NCI-H524 treated with DMSO at 0.1 percent for 48 hours (cell line): Measurements from ENCODE around the gene USP24.

ENCODE experiments used
- DNase-seq: peaks from one replicate; lab custom pipeline; 2025; lab: John Stamatoyannopoulos, UW

USP24 gene, protein sequence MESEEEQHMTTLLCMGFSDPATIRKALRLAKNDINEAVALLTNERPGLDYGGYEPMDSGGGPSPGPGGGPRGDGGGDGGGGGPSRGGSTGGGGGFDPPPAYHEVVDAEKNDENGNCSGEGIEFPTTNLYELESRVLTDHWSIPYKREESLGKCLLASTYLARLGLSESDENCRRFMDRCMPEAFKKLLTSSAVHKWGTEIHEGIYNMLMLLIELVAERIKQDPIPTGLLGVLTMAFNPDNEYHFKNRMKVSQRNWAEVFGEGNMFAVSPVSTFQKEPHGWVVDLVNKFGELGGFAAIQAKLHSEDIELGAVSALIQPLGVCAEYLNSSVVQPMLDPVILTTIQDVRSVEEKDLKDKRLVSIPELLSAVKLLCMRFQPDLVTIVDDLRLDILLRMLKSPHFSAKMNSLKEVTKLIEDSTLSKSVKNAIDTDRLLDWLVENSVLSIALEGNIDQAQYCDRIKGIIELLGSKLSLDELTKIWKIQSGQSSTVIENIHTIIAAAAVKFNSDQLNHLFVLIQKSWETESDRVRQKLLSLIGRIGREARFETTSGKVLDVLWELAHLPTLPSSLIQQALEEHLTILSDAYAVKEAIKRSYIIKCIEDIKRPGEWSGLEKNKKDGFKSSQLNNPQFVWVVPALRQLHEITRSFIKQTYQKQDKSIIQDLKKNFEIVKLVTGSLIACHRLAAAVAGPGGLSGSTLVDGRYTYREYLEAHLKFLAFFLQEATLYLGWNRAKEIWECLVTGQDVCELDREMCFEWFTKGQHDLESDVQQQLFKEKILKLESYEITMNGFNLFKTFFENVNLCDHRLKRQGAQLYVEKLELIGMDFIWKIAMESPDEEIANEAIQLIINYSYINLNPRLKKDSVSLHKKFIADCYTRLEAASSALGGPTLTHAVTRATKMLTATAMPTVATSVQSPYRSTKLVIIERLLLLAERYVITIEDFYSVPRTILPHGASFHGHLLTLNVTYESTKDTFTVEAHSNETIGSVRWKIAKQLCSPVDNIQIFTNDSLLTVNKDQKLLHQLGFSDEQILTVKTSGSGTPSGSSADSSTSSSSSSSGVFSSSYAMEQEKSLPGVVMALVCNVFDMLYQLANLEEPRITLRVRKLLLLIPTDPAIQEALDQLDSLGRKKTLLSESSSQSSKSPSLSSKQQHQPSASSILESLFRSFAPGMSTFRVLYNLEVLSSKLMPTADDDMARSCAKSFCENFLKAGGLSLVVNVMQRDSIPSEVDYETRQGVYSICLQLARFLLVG (N-terminal part only)

DNA sequence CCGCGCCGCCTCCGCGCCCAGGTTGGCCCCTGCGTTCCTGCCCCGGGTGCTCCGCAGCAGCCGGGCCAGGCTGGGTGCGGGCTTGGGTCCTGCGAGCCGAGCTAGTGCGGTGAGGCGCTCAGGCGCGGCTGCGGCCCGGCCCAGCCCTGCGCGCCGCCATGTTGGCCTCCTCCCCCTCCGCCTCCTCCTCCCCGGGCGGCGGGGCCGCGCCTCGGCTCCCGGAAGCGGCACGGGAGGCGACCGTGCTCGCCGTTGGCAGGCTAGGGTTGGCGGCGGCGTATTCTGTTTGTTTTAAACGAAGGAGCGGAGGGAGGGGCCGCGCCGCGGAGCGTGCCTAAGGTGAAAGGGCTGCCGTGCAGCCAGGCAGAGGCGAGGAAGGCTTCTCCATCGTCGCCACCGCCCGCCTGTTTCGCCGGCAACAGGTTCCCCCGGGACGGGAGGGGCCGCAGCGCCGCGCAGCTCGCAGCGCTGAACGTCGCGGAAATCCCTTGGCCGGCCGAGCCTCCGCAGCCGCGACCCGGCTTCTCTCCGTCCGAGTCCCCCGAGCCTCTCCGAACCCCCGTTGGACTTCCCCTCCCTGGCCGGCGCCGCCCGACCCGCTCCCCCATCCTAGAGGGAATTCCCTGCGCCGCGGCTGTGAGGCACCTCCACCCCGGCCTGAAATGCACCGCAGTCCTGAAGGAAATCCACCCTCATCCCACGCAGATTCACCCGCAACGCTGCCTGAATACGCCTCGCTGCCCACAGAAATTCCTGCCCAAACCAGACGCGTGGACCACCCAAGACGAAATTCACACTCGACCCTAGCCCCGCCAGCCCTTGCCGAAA lies at the start of gene USP24:
Gene USP24, minus strand, starts transcription at position 171 of the 828 bp plus-strand sequence. CDS start 251 bp downstream, outside the sequence.
- DNase-seq = no peak

DNA sequence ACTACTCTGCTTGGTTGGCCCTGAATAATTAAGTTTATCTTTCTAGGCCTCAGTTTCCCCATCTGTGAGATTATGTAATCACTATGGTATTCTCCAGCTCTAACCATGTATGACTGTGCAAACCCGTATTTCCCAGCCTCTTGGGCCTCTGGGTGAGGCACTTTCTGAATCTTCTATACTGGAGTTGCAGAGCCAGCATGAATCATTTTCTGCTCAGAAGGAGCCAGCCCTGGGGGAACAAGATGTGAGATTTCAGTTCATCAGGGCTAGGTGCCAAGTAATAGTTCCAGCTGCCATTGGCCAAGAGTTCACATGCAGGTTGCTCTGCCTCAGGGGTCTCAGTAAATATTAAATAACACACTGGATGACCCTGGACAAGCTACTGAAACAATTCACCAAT lies 47.7 kb upstream of the USP24 start:
- no peak for DNase-seq

DNA sequence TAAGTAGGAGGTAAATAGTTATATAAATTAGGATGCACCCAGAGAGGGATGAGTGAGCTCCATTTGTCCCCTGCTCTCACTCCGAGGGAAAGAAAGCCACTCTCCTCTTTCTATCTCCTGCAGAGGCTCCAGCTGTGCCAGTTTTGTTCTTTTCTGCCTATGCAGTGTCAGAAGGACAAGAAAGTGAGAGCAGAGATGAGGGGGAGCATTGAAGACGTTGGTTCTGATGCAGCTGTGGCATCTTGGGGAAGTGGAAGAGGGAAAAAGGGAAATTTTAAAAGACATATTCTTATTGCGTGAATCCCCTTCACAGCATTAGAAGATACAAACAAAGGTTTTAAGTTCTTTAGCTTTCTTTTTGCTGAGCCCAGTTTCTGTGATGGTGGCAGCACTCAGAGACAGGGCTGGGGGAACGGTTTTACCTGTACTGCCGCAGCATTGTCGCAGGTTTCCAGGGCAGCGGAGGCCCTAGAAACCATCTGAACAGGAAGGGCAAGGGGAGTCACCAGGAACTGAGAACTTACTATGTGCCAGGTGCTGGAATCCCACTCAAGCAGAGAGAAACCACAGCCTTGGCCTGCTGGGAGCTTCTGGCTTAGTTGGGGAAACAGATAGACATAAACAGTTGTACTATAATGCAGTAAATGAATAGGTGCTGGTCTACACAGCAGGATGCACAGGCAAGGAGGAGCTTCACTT lies 44.9 kb upstream of the USP24 start:
- DNase-seq = no peak

DNA sequence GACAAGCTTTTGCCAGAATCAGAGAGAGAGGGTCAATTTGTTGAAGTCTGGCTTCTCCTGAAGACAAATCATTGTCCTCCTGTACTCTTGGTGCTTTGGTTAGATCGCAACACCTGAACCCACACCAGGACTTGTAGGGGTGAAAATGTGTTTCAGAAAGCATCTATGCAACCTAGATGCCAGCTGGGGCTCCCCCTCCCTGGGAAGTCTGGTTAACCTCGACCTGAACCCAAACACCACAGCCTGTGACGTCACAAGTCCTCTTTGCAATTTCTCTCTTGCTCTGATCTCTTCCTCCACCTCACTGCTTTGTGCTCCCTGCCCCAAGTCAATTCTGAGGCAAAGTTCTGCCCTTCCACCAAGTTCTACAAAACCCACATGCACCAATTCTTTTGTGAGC lies 42.8 kb upstream of the USP24 start:
- no peak for DNase-seq

DNA sequence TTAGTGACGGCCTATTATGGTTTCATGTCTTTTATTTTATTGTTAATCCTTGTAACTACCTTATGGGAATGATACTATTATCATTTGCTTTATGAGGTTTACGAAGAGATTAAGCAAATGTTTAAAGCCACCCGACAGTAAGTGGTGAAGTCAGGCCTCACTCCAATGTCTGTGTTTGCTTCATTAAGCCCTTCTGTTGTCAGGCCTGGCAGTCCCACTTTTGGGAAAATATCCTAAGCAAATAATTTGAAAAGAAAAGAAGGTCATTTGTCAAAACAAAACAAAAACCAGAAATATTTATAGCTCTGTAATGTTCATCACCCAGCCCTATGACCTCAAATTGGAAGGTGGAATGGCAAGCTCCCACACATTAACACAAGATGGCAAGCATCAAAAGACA lies 40.7 kb upstream of the USP24 start:
- DNase-seq = no peak

DNA sequence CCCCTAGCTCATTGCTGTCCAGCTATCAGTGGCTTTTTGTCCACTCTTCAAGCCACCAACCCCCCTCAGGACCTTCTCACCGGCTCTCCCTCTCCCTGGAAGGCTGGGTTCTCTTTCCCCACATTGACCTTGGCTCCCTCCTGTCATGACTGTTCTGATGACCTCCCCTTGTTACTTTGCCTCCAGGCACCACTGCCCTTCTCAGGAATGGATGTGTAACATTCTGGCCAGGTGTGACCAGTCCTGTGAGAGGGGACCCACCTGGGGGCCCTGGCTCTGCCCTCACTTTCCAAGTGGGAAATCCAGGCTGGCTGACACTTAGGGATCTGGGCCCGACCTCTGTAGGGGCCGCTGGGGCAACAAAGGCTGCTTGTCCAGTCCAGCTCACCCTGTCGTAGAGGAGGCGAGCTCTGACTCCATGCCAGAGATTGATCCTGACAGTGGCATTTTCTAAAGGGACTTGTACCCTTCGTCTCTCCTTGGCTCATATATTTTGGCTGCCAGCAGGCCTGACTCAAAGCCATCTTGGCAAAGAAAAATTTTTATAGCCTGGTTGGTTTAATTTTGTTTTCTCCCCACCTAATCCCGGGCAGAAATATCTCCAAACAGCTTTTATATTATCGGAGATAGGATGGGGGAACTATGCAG lies 37.9 kb upstream of the USP24 start:
- no peak for DNase-seq

DNA sequence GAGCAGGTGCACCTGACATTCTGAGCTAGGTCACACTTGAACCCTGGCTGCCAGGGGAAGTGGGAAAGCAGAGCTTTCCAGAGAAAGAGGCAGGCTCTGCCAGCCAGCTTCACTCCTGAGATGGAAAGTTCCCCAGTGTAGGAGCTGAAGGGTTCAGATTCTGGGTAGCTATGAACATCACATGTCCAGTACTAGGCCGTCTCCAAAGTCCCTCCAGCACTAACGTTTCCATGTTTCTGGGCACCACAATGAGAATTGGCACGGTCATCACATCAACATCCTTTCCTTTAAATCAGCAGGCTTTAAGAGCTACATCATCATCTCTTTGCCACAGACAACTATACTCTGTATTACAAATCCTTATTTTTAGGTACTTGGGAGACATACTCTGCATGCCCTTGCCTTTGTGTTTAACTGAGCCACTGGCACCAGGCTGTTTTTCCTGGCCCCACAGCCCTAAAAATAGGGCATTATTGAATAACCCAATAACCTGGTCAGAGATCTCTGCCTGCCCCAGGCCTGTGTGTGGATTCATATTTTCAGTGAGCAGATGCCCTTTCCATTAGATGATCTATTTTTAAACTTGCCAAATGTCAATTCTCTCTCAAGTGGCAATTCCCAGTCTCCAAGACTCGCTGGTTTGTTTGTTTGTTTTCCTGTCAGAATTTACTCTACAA lies 35.4 kb upstream of the USP24 start:
- DNase-seq = peak; percentile 23

DNA sequence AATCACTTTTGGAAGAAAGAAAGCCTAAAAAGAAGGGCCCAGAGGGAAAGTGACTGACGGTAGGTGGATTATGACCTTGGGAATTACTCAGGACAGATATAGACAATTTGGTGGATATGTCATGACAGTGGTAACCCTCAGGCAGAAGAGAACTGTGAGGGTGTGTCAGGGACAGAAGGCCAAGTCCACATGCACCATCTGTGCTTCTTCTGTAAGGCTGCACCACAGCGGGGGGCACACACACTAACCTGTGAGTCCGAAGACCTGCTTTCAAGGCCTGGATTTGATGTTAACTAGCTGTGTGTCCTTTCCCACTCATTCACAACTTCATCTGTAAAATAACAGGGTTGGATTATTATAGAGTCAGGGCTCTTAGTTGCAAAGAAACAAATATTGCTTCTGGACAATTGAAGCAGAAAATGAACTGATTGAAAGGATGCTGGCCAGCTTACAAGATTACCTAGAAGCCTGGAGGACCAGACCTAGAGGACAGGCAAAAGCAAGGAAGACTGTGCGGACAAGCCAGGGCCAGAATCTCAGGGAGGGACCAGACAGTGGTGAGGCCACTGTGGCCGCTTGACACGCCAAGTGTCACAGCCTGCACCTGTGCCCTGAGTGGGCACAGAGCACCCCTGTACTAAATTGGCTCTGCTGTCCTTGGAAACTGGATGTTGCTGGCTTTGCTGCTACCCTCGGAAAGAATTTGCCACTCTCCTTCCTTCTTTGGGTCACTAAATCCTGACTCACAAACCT lies 34.7 kb upstream of the USP24 start:
- peak; percentile 59 for DNase-seq

DNA sequence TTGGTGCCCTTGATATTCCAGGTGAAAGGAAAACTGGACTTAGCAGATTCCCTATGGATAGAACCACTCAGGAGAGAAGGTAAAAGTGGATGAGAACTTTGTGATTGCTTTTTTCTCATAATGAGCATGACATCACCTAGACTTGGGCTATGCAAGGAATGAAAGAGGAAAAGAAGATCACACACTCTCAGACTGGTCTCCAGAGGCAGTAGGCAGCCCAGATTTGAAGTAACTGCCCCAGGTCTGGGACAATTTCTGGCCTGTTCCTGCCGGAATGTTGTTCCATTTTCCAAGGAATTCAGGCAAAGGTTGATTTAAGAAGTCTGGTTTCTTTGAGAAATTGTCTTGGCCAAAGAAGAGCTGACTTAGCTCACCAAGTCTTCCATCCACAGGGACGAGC lies 31.7 kb upstream of the USP24 start:
- DNase-seq = no peak

DNA sequence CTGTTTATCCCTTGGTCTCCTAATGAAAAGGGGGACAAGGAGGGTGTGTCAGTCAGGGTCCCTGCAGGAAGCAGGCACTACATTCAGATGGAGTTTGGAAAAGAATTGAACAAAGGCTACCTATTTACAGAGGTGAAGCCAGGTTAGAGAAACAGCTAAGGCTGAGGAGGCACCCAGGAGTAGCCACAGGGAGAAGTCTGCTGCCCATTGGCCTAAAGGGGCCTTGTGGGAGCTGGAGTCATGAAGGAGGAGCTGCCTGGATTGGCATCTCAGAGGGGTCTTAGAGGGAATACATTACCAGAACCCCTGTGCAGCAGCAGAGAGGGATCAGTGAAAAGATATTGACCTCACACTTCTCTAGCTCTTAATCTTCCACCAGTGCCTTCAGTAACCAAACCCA lies 31.2 kb upstream of the USP24 start:
- DNase-seq = no peak

DNA sequence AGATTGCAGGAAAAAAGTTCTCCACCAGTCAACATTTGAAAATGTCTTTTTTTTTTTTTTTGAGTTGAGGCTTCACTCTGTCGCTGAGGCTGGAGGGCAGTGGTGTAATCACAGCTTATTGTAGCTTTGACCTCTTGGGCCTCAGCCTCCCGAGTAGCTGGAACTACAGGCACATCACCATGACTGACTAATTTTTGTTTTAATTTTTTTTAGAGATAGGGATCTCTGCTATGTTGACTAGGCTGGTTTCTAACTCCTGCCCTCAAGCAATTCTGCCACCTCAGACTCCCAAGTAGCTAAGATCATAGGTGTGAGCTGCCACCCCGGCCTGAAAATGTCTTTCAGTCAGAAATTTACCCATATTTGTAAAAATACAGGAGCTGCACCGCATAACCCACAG lies 30.6 kb upstream of the USP24 start:
- DNase-seq = no peak

DNA sequence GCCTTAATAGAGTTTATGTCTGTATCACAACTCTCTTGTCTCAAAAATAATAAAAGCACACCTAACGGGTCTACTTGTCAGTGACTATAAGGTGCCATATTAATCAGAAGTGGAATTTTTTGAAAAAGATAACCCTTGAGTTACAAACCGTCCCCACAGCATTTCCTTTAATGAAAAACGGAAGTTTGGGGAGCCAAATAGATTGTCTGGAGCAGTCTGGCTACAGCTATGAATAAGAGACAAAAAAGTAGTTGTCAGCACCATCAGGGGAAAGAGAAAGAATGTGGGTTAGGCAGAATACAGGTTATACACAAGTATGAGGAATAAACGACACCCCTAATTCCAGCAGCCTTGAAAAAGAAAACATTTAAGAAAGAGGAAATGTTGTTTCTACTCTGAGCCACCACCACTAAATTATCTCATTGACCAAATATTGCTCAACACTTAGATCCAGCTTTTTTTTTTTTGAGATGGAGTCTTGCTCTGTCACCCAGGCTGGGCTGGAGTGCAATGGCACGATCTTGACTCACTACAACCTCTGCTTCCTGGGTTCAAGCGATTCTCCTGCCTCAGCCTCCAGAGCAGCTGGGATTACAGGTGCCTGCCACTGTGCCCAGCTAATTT lies 29.4 kb upstream of the USP24 start:
- DNase-seq = no peak

DNA sequence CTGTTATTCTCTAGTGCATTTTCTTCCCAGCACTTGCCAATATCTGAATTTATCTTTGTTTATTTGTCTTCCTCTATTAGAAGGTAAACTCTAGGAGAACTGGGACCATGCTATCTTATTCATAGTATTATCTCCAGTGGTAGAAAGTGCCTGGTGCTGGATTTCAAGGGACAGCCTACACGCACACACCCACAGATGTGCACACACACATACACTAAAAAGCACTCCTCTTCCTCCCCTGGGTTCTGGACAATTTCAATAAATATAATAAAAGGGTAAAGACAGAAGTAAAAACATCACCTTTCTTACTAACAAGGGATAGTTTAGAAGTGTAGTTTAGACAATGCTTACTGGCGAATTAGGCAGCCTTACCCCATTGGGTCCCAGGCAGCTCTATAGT lies 28.5 kb upstream of the USP24 start:
- no peak for DNase-seq

DNA sequence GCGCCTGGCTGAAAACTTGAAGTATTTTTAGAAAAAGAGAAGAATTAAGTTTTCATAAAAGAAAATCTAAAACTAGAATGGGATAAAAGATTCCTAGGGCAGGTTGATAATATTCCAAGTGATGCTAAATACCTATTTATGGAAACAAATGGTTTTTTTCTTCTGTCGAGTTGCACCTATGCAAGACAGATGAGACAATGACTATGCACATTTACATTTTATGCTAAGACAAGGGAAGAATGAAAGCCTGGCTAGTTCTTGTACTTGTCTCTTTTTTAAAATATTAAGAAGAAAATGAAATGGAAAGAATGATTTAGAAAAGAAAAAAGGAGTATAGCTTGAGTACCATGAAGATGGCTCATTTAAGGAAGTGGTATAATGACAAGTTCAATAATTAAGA lies 24.4 kb upstream of the USP24 start:
- no peak for DNase-seq

DNA sequence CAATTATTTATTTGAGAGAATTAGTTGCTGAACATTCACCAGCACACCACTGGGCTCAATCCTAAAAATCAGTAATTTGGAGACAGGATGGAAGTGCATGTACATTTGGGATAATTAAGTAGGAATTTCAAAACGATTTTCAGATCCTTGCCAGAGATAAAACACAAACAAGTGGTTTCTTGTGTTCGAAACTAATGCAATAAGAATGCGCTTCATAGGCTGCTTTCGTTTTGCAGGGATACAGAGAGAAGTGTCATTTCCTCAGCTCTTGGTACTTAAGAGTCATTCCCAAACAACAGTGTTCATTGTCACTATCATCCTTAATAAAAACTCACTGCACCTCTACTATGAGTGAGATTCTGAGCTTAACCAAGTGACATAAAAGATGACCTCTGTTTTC lies 20.6 kb upstream of the USP24 start:
- DNase-seq = no peak

DNA sequence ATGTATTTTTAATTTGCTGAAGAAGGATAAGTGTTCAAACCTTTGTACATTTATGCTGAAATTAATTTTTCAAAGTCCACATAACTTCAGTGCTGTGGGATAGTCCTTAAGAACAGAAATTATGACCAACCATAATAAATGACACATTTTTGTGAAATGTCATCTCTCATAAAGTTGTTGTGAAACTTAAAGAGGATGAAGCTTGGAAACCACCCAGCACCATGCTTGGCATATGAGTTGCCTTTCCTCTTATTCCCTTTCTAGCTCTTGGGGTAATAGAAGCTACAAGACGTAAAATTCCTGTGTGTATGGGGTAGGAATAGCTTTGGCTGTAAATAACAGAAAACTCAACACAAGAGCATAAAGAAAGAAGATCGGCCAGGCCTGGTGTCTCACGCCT lies 18.9 kb upstream of the USP24 start:
- no peak for DNase-seq

DNA sequence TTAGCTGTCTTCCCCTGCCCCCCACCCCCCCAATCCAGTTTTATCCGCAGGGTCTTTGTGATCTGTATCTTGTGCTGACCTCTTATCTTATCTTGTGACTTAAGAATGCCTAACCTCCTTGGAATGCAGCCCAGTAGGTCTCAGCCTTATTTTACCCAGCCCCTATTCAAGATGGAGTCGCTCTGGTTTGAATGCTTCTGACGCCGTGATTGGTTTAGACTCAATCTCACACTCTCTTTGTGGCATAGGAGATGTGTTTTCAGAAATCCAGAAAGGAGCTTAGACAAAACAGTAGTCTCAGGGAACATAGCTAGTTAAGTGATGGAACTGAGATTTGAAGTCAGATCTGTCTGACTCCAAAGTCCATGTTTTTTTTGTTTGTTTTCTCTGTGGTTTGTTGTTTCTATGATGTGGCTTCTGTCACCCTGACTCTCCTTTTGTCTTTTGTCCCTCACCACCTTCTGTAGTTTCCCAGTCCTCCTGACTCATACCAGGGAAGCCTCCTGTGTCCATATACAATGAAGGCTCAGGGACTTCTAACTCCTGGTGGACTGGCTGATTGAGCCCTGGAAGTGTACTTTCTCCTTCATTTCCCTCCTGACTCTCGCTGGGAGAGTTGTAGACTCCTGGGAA lies 18.1 kb upstream of the USP24 start:
- DNase-seq = no peak
